Heart left ventricle (tissue), 16 donors: ENCODE data around the gene PIM3. TPM values are rescaled to one million over a fixed set of nuclear protein-coding genes. Genes with fewer than 3 reads are reported as not detected.
"Not testable (repeated sequence)": the region's sequence is repeated elsewhere in the genome, so short reads cannot be mapped to it uniquely, and the experiment has no call there.

ENCODE experiments used
- ATAC-seq, 4 donors: fragments of 200-7000 bp; cut with Tn5 transposase; one replicate each; pipeline ENCODE4 v1.9.1; 2020 to 2022; ENCODE audit warnings: moderate library complexity in 4 of 4, mild to moderate bottlenecking in 3 of 4, moderate number of reproducible peaks in 1 of 4
- DNase-seq, 5 donors: peaks; one replicate each; pipeline ENCODE4 v3.0.0-alpha.2; 2020
- H3K27ac ChIP-seq, 12 donors: fragments of 200-600 bp; sonication (generic) in 4 of 12; one replicate each; pipeline versions ENCODE4 v1.5.0 to v1.8.0; 2016 to 2022; ENCODE audit warnings: mild to moderate bottlenecking in 2 of 12
- H3K27me3 ChIP-seq, 9 donors: fragments of 200-600 bp; sonication (generic) in 2 of 9; one replicate each; pipeline versions ENCODE4 v1.5.1 to v1.8.0; 2016 to 2022; ENCODE audit warnings: mild to moderate bottlenecking in 3 of 9
- H3K36me3 ChIP-seq, 9 donors: fragments of 200-600 bp; sonication (generic) in 2 of 9; one replicate each; pipeline versions ENCODE4 v1.5.0 to v1.8.0; 2018 to 2022; ENCODE audit warnings: mild to moderate bottlenecking in 2 of 9
- H3K4me1 ChIP-seq, 12 donors: fragments of 200-600 bp; sonication (generic) in 4 of 12; one replicate each; pipeline versions ENCODE4 v1.5.0 to v1.8.0; 2016 to 2022; ENCODE audit warnings: mild to moderate bottlenecking in 3 of 12
- H3K4me3 ChIP-seq, 12 donors: fragments of 200-600 bp; sonication (generic) in 4 of 12; one replicate each; pipeline versions ENCODE4 v1.5.0 to v1.8.0; 2017 to 2022; ENCODE audit warnings: mild to moderate bottlenecking in 9 of 12, moderate library complexity in 4 of 12
- H3K9me3 ChIP-seq, 12 donors: fragments of 200-600 bp; sonication (generic) in 4 of 12; one replicate each; pipeline versions ENCODE4 v1.5.0 to v1.8.0; 2016 to 2022; ENCODE audit warnings: mild to moderate bottlenecking in 1 of 12
- POLR2A ChIP-seq, 2 donors: fragments of 450-650 bp; IDR thresholded peaks; one replicate each; pipeline ENCODE4 v1.6.1; 2017; ENCODE audit warnings: antibody characterized with exemption in 2 of 2, mild to moderate bottlenecking in 2 of 2, moderate library complexity in 2 of 2
- WGBS, 4 donors: extraction: QIAGEN DNeasy Blood & Tissue Kit in 2 of 4; methylation state at CpG; one replicate each; pipeline versions ENCODE4 v1.1.5 to v1.1.7; 2013 to 2018; 5-methylcytosine and 5-hydroxymethylcytosine counted together
- intact Hi-C, 10 donors: fragments of 100-400 bp; cut with DNase I; formaldehyde crosslinking; loops; one replicate each; pipeline versions ENCODE4 v1.11.1 to v1.14.2; 2022
- polyA plus RNA-seq, 2 donors: library from polyadenylated mRNA; stranded (reverse); fragments of 200-250 nt; gene quantifications; one replicate each; pipeline ENCODE4 v1.2.3, GENCODE V29; 2013
- total RNA-seq, 9 donors: library from RNA; depleted of rRNA in 2 of 9; stranded (reverse); fragments of >200 nt in 2 of 9; fragmentation: NEBNext Ultra II Directional in 3 of 9; extraction: Animal tissue kit (Norgen Biotek cat#: 25700) in 3 of 9; gene quantifications; one replicate each; pipeline versions ENCODE4 v1.1.0 to v1.2.4, GENCODE V29; 2016 to 2023
- TF ChIP-seq, protein P1 (sequence below), 12 donors: fragments of 200-600 bp; sonication (generic) in 4 of 12; IDR thresholded peaks; one replicate each; pipeline versions ENCODE4 v1.5.0 to v1.8.0; 2018 to 2022; ENCODE audit warnings: antibody characterized with exemption in 12 of 12, mild to moderate bottlenecking in 5 of 12
- donor health status: ischemic (EF 13 %, LVEDD 7.1; RV severe dilation, severe dysfunction).
- donor health status: healthy with polysubstance abuse.
- donor health status: DM: no; HTN: yes; CAD: no.
- donor health status: DM: no; HTN: no; CAD: no.
- donor health status: ischemic (EF 25% LVEDD 6.9; RV normal size, moderate dysfunction).
- donor health status: ischemic (EF 25% LVEDD 5.7; RV mildly dilated, moderate dysfunction).
- donor health status: healthy.
- donor health status: DM: yes; HTN: yes; CAD: no.
- donor health status: ischemic (EF 35%, LVEDD 5.7; RV mildly dilated, moderate dysfunction).
- donor health status: nonischemic (EF 11% LVEDD 7.7; RV severe dilation, severe dysfunction).
- donor health status: DM: yes; HTN: yes; CAD: no.
- donor health status: PGD.
- donor health status: ischemic (EF 29% LVEDD 5.4; RV normal size, mild dysfunction).
- donor health status: nonischemic (EF 23%, LVEDD 6.1; RV moderate dilation, normal function).

PIM3 gene
- total and polyA plus RNA-seq, 11 donors, result 37.7 to 118 (median 50.2) TPM

DNA sequence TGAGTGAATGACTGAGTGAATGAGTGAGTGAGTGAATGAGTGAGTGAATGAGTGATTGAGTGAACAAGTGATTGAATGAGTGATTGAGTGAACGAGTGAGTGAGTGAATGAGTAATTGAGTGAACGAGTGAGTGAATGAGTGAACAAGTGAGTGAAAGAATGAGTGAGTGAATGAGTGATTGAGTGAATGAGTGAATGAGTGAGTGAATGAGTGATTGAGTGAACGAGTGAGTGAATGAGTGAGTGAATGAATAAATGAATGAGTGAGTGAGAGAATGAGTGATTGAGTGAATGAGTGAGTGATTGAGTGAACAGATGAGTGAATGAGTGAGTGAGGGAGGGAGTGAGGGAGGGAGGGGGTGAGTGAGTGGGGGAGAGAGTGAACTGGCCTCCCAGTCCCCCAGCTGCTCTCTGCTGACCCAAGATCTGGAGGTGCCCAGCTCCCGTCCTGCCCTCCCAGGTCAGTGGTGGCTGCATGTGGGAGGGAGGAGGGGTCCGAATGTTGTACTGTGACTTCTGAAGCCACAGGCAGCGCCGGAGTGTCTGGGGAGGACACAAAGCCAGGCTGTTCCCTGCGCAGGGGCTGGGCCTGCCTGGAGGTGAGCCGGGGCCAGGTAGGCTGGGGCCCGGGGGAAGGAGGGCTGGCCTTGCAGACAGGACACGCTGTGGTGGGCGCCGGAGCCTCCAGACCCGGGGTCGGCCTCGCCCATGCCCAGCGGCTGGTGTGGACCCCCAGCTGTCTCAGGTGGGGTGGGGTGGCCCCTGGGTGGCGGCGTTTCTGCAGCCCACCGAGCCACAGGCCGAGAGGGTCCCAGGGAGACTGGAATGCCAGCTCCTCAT is 17.8 kb upstream of the PIM3 start:
- H3K4me1 ChIP-seq, result peaks cover under 1 to 18% (median 10%) of the 10 kb centered on the region in 12 donors
- WGBS, 4 donors, result 87 to 94% (median 93%) methylated on average over 14 to 21 of the region's 21 CpGs
- no peaks in the 10 kb centered on the region for H3K36me3 ChIP-seq
- no peaks in the 10 kb centered on the region for H3K27me3 ChIP-seq
- no peak for DNase-seq
- intact Hi-C loops, result no loop called here
- TF ChIP-seq, protein P1, sequence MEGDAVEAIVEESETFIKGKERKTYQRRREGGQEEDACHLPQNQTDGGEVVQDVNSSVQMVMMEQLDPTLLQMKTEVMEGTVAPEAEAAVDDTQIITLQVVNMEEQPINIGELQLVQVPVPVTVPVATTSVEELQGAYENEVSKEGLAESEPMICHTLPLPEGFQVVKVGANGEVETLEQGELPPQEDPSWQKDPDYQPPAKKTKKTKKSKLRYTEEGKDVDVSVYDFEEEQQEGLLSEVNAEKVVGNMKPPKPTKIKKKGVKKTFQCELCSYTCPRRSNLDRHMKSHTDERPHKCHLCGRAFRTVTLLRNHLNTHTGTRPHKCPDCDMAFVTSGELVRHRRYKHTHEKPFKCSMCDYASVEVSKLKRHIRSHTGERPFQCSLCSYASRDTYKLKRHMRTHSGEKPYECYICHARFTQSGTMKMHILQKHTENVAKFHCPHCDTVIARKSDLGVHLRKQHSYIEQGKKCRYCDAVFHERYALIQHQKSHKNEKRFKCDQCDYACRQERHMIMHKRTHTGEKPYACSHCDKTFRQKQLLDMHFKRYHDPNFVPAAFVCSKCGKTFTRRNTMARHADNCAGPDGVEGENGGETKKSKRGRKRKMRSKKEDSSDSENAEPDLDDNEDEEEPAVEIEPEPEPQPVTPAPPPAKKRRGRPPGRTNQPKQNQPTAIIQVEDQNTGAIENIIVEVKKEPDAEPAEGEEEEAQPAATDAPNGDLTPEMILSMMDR (IDR thresholded peaks at IDR 0.05), result no peak
- TF ChIP-seq POLR2A (IDR thresholded peaks at IDR 0.05), result no peak
- ATAC-seq, result no peak
- H3K4me3 ChIP-seq, result no peak overlapping the region
- no peak overlapping the region for H3K27ac ChIP-seq
- no peaks in the 10 kb centered on the region for H3K9me3 ChIP-seq

DNA sequence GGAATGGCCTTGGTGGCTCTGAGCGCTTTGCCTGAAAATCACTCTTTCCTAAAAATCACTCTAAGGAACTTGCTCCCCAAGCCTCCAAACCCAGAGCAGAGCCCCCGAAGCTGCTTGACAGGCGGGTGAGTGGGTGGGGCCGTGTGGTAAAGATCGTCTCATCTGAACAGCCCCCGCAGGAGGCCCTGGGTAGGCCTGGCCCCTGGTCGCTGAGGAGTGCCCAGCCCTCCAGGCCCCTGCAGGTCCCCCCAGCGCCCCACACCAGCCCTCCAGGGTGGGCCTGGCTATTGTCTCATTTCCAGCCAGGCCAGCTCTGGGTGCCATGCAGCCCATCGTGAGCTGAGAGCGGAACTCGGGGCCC is 17.2 kb upstream of the PIM3 start:
- Histone ChIP-seq H3K4me1 (peaks cover 0 to 13% (median 5%) of the 10 kb centered on the region in 12 donors), H3K27me3 (no peaks in the 10 kb centered on the region), H3K36me3 (no peaks in the 10 kb centered on the region), H3K27ac (no peak overlapping the region), H3K4me3 (no peak overlapping the region), H3K9me3 (no peaks in the 10 kb centered on the region)
- TF ChIP-seq, protein P1 (IDR thresholded peaks at IDR 0.05), result no peak
- no peak for TF ChIP-seq POLR2A (IDR thresholded peaks at IDR 0.05)
- intact Hi-C loops, result no loop called here
- 90 to 95% (median 93%) methylated on average over 10 to 11 of the region's 11 CpGs for WGBS, 4 donors
- no peak for DNase-seq
- no peak for ATAC-seq

DNA sequence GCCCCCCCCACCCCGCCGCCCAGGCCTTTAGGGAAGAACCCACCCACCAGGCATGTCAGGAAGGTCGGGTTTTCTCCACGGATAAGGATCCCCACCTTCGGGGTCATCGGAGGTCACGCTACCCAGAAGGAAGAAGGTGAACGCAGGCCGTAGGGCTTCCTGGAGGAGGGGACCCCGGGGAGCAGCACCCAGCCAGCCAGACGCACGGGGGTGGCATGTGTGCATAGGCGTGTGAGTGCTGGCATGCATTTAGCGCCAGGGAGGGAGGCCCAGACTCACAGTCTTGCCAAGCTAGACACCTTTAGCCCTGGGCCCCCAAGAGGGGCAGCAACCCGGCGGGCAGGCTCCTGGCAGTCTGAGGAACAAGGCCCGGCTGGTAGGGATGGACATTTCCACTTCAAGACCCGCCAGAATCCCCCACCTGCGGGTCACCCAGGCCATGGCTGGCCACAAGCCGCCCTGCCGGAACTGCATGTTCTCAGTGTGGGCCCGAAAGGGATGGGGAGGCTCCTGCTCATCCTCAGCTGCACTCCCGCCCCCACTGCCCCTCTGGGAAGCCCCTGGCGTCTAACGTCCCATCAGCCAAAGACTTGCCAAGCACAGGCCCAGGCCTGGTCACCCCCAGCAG is 16.7 kb upstream of the PIM3 start:
- Histone ChIP-seq H3K36me3 (no peaks in the 10 kb centered on the region), H3K27me3 (no peaks in the 10 kb centered on the region), H3K4me3 (no peak overlapping the region), H3K4me1 (peaks cover 0 to 14% (median 2%) of the 10 kb centered on the region in 12 donors), H3K9me3 (no peaks in the 10 kb centered on the region), H3K27ac (peak overlapping the region in 1 of 12 donors; percentile 27)
- DNase-seq (no peak), ATAC-seq (no peak)
- intact Hi-C loops, result no loop called here
- WGBS, 4 donors, result 87 to 91% (median 89%) methylated on average over 10 to 25 of the region's 25 CpGs
- no peak for TF ChIP-seq POLR2A (IDR thresholded peaks at IDR 0.05)

DNA sequence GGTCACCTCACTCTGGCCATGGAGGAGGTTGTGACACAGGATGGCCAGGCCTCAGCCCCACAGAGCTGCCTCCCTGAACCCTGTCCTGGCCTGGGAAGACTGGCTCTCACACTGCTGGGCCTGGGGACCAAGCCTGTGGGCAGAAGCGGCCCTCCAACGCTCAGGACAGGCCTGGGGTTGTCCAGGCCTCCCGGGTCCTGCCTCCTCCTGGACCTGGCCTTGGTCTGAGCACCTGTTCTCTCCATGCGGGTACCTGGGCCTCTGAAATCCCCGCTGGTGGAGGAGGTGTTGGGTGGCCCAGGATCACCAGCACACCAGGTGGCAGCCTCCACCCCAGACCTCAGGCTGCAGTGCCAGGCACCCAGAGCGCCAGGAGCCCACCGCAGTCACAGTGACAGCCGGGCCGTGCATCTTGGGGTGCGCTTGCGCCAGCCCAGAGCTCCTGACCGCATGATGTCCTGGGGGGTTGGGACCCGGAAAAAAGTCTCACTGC is 16.1 kb upstream of the PIM3 start:
- no peak for DNase-seq
- Histone ChIP-seq H3K4me1 (peaks cover 0 to 15% (median 2%) of the 10 kb centered on the region in 12 donors), H3K4me3 (peak overlapping the region in 1 of 12 donors; percentile 15), H3K9me3 (no peaks in the 10 kb centered on the region), H3K36me3 (no peaks in the 10 kb centered on the region), H3K27ac (peak overlapping the region in 1 of 12 donors; percentile 27), H3K27me3 (no peaks in the 10 kb centered on the region)
- intact Hi-C loops, result no loop called here
- 88 to 98% (median 97%) methylated on average over 7 to 13 of the region's 13 CpGs for WGBS, 4 donors
- no peak for TF ChIP-seq POLR2A (IDR thresholded peaks at IDR 0.05)
- TF ChIP-seq, protein P1 (IDR thresholded peaks at IDR 0.05), result no peak
- ATAC-seq, result no peak

DNA sequence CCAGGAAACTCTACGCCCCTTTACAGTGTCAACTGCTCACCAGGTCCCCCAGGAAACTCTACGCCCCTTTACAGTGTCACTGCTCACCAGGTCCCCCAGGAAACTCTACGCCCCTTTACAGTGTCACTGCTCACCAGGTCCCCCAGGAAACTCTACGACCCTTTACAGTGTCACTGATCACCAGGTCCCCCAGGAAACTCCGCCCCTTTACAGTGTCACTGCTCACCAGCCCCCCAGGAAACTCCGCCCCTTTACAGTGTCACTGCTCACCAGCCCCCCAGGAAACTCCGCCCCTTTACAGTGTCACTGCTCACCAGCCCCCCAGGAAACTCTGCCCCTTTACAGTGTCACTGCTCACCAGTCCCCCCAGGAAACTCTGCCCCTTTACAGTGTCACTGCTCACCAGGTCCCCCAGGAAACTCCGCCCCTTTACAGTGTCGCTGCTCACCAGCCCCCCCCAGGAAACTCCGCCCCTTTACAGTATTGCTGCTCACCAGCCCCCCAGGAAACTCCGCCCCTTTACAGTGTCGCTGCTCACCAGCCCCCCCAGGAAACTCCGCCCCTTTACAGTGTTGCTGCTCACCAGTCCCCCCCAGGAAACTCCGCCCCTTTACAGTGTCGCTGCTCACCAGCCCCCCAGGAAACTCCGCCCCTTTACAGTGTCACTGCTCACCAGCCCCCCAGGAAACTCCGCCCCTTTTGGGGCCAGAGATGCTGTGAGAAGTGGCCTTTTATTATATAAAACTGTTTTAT is 15.4 kb upstream of the PIM3 start:
- H3K27me3 ChIP-seq, H3K4me3 ChIP-seq, H3K36me3 ChIP-seq, ATAC-seq, H3K9me3 ChIP-seq, DNase-seq, intact Hi-C loops: not testable (repeated sequence)
- H3K4me1 ChIP-seq, result peaks cover 0 to 15% (median 2%) of the 10 kb centered on the region in 12 donors
- 68 to 91% (median 84%) methylated on average over 8 to 17 of the region's 17 CpGs for WGBS, 4 donors
- peak overlapping the region in 1 of 12 donors; percentile 38 for H3K27ac ChIP-seq
